MCF 10A (cell line): ENCODE results near the gene KCNQ5. TPM values are rescaled to one million over a fixed set of nuclear protein-coding genes. Genes with fewer than 3 reads are reported as not detected.

Source experiments
- BruUV-seq: library from RNA; stranded (reverse); fragments of 400-500 nt; replicated peaks from 2 replicates; lab custom pipeline; 2021; lab: Mats Ljungman, UMichigan
- CTCF ChIA-PET: fragments of 300-600 bp; sonication (Branson Sonifier 250); formaldehyde crosslinking; extraction: SDS; loops from one replicate; lab custom pipeline; 2021; ENCODE audit warnings: antibody characterized with exemption, inconsistent platforms; lab: Yijun Ruan, JAX
- POLR2A ChIA-PET: fragments of 300-600, 350-650 bp; sonication (Branson Sonifier 250); formaldehyde crosslinking; extraction: SDS; loops from one replicate; lab custom pipeline; 2020; ENCODE audit warnings: antibody characterized with exemption, inconsistent platforms; lab: Yijun Ruan, JAX
- DNase-seq: peaks from one replicate; pipeline ENCODE4 v3.0.0-alpha.2; 2018; ENCODE audit not compliant: unreplicated experiment
- H3K27ac Mint-ChIP-seq: one replicate; pipeline ENCODE4 v1.8.0; 2022; ENCODE audit warnings: mild to moderate bottlenecking, low read depth, mixed read lengths; ENCODE audit not compliant: unreplicated experiment
- H3K27me3 Mint-ChIP-seq: one replicate; pipeline ENCODE4 v1.8.0; 2022; ENCODE audit warnings: mixed read lengths; ENCODE audit not compliant: insufficient read depth, unreplicated experiment
- H3K36me3 Mint-ChIP-seq: one replicate; pipeline ENCODE4 v1.8.0; 2022; ENCODE audit warnings: mild to moderate bottlenecking, moderate library complexity, mixed read lengths; ENCODE audit not compliant: insufficient read depth, unreplicated experiment
- H3K4me1 Mint-ChIP-seq: one replicate; pipeline ENCODE4 v1.8.0; 2022; ENCODE audit warnings: mixed read lengths; ENCODE audit not compliant: insufficient read depth, unreplicated experiment
- H3K4me3 Mint-ChIP-seq: one replicate; pipeline ENCODE4 v1.8.0; 2022; ENCODE audit warnings: mild to moderate bottlenecking, moderate library complexity, mixed read lengths; ENCODE audit not compliant: unreplicated experiment
- H3K9me3 Mint-ChIP-seq: one replicate; pipeline ENCODE4 v1.8.0; 2022; ENCODE audit warnings: mixed read lengths; ENCODE audit not compliant: unreplicated experiment
- intact Hi-C: fragments of 100-400 bp; cut with micrococcal nuclease; formaldehyde crosslinking; loops from 2 replicates; pipeline ENCODE4 v1.14.1; 2022
- total RNA-seq: library from RNA; stranded (reverse); gene quantifications from 2 replicates; pipeline ENCODE4 v1.2.3, GENCODE V29; 2022
- TF ChIP-seq, protein P1 (sequence below): fragments of 200-600 bp; IDR thresholded peaks from one replicate; pipeline ENCODE4 v1.8.0; 2022; ENCODE audit warnings: antibody characterized with exemption, mild to moderate bottlenecking; ENCODE audit not compliant: unreplicated experiment

Gene KCNQ5
- total RNA-seq, 1 experiment from 2014 or later, result 10.3 TPM

DNA sequence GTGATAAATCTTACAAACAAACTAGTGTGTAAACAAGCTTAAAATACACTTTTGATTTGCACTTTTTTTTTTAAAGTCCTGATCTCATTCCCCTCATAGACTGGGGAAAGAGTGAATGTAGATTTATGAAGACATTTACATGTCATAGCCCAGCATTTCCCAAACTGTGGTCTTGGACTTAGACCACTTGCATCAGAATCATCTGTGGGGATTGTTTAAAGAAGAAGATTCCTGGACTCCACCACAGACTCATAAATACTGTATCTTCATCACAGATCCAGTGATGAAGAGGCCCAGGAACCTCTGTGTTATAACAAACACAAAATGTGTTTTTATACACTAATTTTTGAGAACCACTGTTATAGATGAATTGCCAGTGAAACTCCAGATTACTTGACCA lies 99.5 kb downstream of the KCNQ5 start:
- H3K4me3 Mint-ChIP-seq, result no peak overlapping the region
- H3K36me3 Mint-ChIP-seq, result no peaks in the 10 kb centered on the region
- H3K27ac Mint-ChIP-seq, result no peak overlapping the region
- intact Hi-C loops, result no loop called here
- TF ChIP-seq, protein P1, sequence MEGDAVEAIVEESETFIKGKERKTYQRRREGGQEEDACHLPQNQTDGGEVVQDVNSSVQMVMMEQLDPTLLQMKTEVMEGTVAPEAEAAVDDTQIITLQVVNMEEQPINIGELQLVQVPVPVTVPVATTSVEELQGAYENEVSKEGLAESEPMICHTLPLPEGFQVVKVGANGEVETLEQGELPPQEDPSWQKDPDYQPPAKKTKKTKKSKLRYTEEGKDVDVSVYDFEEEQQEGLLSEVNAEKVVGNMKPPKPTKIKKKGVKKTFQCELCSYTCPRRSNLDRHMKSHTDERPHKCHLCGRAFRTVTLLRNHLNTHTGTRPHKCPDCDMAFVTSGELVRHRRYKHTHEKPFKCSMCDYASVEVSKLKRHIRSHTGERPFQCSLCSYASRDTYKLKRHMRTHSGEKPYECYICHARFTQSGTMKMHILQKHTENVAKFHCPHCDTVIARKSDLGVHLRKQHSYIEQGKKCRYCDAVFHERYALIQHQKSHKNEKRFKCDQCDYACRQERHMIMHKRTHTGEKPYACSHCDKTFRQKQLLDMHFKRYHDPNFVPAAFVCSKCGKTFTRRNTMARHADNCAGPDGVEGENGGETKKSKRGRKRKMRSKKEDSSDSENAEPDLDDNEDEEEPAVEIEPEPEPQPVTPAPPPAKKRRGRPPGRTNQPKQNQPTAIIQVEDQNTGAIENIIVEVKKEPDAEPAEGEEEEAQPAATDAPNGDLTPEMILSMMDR, result no peak
- H3K4me1 Mint-ChIP-seq, result no peaks in the 10 kb centered on the region
- POLR2A ChIA-PET, result no interaction called here
- no peaks in the 10 kb centered on the region for H3K9me3 Mint-ChIP-seq
- BruUV-seq, result no TSS peak
- CTCF ChIA-PET, result interaction anchor here (0.6 kb wide), 1 partner anchor 45 kb away, joined by 3 read pairs; no protein-coding TSS in a partner anchor
- DNase-seq, result no peak
- no peaks in the 10 kb centered on the region for H3K27me3 Mint-ChIP-seq

DNA sequence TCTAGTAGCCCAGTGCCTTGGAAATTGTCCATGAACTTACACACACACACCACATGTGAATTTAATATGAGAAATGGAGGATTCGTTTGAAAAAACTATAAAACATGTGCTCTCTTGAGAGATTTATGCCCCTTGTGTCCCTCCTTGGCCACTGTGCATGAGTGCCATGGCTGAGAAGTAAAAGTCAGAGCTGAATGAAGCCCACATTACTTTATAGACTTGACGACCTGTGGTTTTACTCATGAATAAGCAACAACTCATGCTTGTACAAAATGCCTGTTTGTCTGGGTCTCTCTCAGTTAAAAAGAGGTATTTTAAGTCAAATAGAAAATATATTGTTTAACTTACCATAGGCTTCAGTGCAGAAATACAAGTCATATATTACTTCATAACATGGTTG lies 102.7 kb downstream of the KCNQ5 start:
- Mint-ChIP-seq H3K36me3 (no peaks in the 10 kb centered on the region), H3K4me1 (no peaks in the 10 kb centered on the region), H3K9me3 (no peaks in the 10 kb centered on the region), H3K4me3 (no peak overlapping the region), H3K27me3 (no peaks in the 10 kb centered on the region), H3K27ac (no peak overlapping the region)
- CTCF ChIA-PET, result interaction anchor here (0.6 kb wide), 1 partner anchor 406 kb away, joined by 3 read pairs; no protein-coding TSS in a partner anchor
- POLR2A ChIA-PET, result no interaction called here
- intact Hi-C loops, result no loop called here
- no TSS peak for BruUV-seq
- DNase-seq, result no peak
- TF ChIP-seq, protein P1, result no peak

DNA sequence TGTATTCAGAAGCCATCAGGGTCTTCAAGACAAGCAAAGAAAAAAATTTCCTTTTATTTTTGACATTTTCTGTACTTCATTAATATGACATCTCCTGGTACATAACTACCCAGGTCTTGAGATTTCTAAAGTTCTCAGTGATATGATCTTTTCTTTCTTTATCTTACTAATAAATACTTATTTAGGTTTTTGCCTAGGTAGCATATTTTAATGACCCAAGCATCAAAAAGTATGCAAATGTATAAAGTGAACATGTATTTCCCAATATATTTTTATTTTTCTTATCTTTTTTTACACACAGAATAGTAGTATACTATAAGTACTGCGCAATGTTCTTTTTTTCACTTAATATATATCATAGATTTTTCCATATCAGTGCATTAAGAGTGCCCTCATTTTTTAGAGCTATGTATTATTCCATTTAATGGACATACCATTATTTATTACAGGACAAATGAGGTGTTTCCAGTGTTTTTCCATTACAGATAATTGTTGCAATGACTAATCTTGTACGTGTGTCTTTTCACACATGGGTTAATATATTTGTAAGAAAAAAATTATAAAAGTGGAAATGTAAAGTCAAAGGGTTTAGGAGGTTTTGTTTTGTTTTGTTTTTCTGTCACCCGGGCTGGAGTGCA lies 107.0 kb downstream of the KCNQ5 start:
- ChIA-PET CTCF (interaction anchor here (1.1 kb wide), 1 partner anchor 16 kb away, joined by 3 read pairs; no protein-coding TSS in a partner anchor), POLR2A (no interaction called here)
- TF ChIP-seq, protein P1, result no peak
- no peak for DNase-seq
- Mint-ChIP-seq H3K4me3 (no peak overlapping the region), H3K9me3 (no peaks in the 10 kb centered on the region), H3K27ac (no peak overlapping the region), H3K36me3 (no peaks in the 10 kb centered on the region), H3K27me3 (no peaks in the 10 kb centered on the region), H3K4me1 (no peaks in the 10 kb centered on the region)
- no TSS peak for BruUV-seq
- intact Hi-C loops, result no loop called here

DNA sequence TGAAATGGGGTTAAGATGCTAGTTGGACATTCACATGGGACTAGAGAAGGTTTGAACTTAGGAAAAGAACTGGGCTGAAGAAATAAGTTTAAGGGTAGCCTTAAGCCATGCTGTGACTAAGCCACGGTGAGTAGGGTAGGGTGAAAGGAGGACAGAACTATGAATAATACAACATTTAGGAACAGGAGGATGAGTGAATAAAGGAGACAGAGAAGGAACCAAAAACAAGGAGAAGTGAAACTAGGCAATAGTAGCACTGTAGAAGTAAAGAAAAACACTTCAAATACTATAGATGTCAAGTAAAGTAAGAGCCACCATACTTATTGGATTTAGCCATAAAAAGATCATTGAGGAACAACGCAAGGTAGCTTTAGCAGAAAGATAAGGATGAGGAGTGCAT lies 111.2 kb downstream of the KCNQ5 start:
- Mint-ChIP-seq H3K36me3 (no peaks in the 10 kb centered on the region), H3K27ac (no peak overlapping the region), H3K9me3 (no peaks in the 10 kb centered on the region), H3K27me3 (no peaks in the 10 kb centered on the region), H3K4me3 (no peak overlapping the region), H3K4me1 (no peaks in the 10 kb centered on the region)
- ChIA-PET CTCF (no interaction called here), POLR2A (no interaction called here)
- DNase-seq, result no peak
- BruUV-seq, result no TSS peak
- intact Hi-C loops, result no loop called here
- TF ChIP-seq, protein P1, result no peak
